ENCODE data around the gene SLC12A5.

SLC12A5 gene

GRCh38 chr20:46018112-46018511 lies 10.9 kb upstream of the SLC12A5 start:
- no peak overlapping the region for H3K9ac ChIP-seq (ENCODE audit: low read depth, low read length)
- H3K4me1 ChIP-seq (ENCODE audit: control insufficient read depth, insufficient read depth, low read length): 0 out of 2 replicates have a peak, but pooled peaks cover 8% of the 10 kb centered on the region
- H3K36me3 ChIP-seq (ENCODE audit: control insufficient read depth, insufficient read depth, low read length): no peaks in the 10 kb centered on the region
- H3K27ac ChIP-seq (ENCODE audit: low read depth, low read length): no peak overlapping the region
- H3K27me3 ChIP-seq (ENCODE audit: control insufficient read depth, insufficient read depth, low read length): peaks cover 8% of the 10 kb centered on the region
- H3K4me3 ChIP-seq (ENCODE audit: low read depth, low read length): no peak overlapping the region
- no peaks in the 10 kb centered on the region for H3K9me3 ChIP-seq (ENCODE audit: control insufficient read depth, insufficient read depth, low read length)

GRCh38 chr20:46018611-46019010 lies 10.4 kb upstream of the SLC12A5 start:
- Histone ChIP-seq H3K9ac (ENCODE audit: low read depth, low read length) (no peak overlapping the region), H3K4me1 (ENCODE audit: control insufficient read depth, insufficient read depth, low read length) (0 out of 2 replicates have a peak, but pooled peaks cover 4% of the 10 kb centered on the region), H3K4me3 (ENCODE audit: low read depth, low read length) (no peak overlapping the region), H3K36me3 (ENCODE audit: control insufficient read depth, insufficient read depth, low read length) (no peaks in the 10 kb centered on the region), H3K27me3 (ENCODE audit: control insufficient read depth, insufficient read depth, low read length) (peaks cover 13% of the 10 kb centered on the region), H3K27ac (ENCODE audit: low read depth, low read length) (no peak overlapping the region), H3K9me3 (ENCODE audit: control insufficient read depth, insufficient read depth, low read length) (no peaks in the 10 kb centered on the region)

GRCh38 chr20:46020555-46020954 lies 8.5 kb upstream of the SLC12A5 start:
- H3K4me1 ChIP-seq (ENCODE audit: control insufficient read depth, insufficient read depth, low read length): no peaks in the 10 kb centered on the region
- H3K9ac ChIP-seq (ENCODE audit: low read depth, low read length): no peak overlapping the region
- H3K36me3 ChIP-seq (ENCODE audit: control insufficient read depth, insufficient read depth, low read length): no peaks in the 10 kb centered on the region
- H3K9me3 ChIP-seq (ENCODE audit: control insufficient read depth, insufficient read depth, low read length): no peaks in the 10 kb centered on the region
- H3K4me3 ChIP-seq (ENCODE audit: low read depth, low read length): no peak overlapping the region
- H3K27me3 ChIP-seq (ENCODE audit: control insufficient read depth, insufficient read depth, low read length): peaks cover 27% of the 10 kb centered on the region
- no peak overlapping the region for H3K27ac ChIP-seq (ENCODE audit: low read depth, low read length)

GRCh38 chr20:46021361-46022359 lies 7.4 kb upstream of the SLC12A5 start:
- peak overlapping the region; percentile 79 for H3K4me3 ChIP-seq (ENCODE audit: low read depth, low read length)
- H3K9ac ChIP-seq (ENCODE audit: low read depth, low read length): peak overlapping the region; percentile 59; the same call in 1 of the 2 replicates
- no peaks in the 10 kb centered on the region for H3K9me3 ChIP-seq (ENCODE audit: control insufficient read depth, insufficient read depth, low read length)
- H3K4me1 ChIP-seq (ENCODE audit: control insufficient read depth, insufficient read depth, low read length): no peaks in the 10 kb centered on the region
- H3K36me3 ChIP-seq (ENCODE audit: control insufficient read depth, insufficient read depth, low read length): no peaks in the 10 kb centered on the region
- peak overlapping the region; percentile 86 for H3K27ac ChIP-seq (ENCODE audit: low read depth, low read length)
- peaks cover 38% of the 10 kb centered on the region for H3K27me3 ChIP-seq (ENCODE audit: control insufficient read depth, insufficient read depth, low read length)

GRCh38 chr20:46022411-46023147 lies 6.4 kb upstream of the SLC12A5 start:
- Histone ChIP-seq H3K27ac (ENCODE audit: low read depth, low read length) (peak overlapping the region; percentile 22), H3K9ac (ENCODE audit: low read depth, low read length) (no peak overlapping the region), H3K9me3 (ENCODE audit: control insufficient read depth, insufficient read depth, low read length) (no peaks in the 10 kb centered on the region), H3K27me3 (ENCODE audit: control insufficient read depth, insufficient read depth, low read length) (peaks cover 47% of the 10 kb centered on the region), H3K36me3 (ENCODE audit: control insufficient read depth, insufficient read depth, low read length) (no peaks in the 10 kb centered on the region), H3K4me1 (ENCODE audit: control insufficient read depth, insufficient read depth, low read length) (no peaks in the 10 kb centered on the region), H3K4me3 (ENCODE audit: low read depth, low read length) (peak overlapping the region; percentile 73)

GRCh38 chr20:46023148-46023484 lies 5.9 kb upstream of the SLC12A5 start:
- Histone ChIP-seq H3K9ac (ENCODE audit: low read depth, low read length) (no peak overlapping the region), H3K36me3 (ENCODE audit: control insufficient read depth, insufficient read depth, low read length) (no peaks in the 10 kb centered on the region), H3K27me3 (ENCODE audit: control insufficient read depth, insufficient read depth, low read length) (peaks cover 52% of the 10 kb centered on the region), H3K4me3 (ENCODE audit: low read depth, low read length) (0 out of 2 replicates have a peak overlapping the region, but pooled peaks have one; percentile 73), H3K9me3 (ENCODE audit: control insufficient read depth, insufficient read depth, low read length) (no peaks in the 10 kb centered on the region), H3K4me1 (ENCODE audit: control insufficient read depth, insufficient read depth, low read length) (no peaks in the 10 kb centered on the region), H3K27ac (ENCODE audit: low read depth, low read length) (no peak overlapping the region)

- H3K4me1 ChIP-seq (ENCODE audit: control insufficient read depth, insufficient read depth, low read length): no peaks in the 10 kb centered on the region
- H3K9ac ChIP-seq (ENCODE audit: low read depth, low read length): no peak overlapping the region
- no peak overlapping the region for H3K4me3 ChIP-seq (ENCODE audit: low read depth, low read length)
- peaks cover 61% of the 10 kb centered on the region for H3K27me3 ChIP-seq (ENCODE audit: control insufficient read depth, insufficient read depth, low read length)
- H3K36me3 ChIP-seq (ENCODE audit: control insufficient read depth, insufficient read depth, low read length): no peaks in the 10 kb centered on the region
- no peak overlapping the region for H3K27ac ChIP-seq (ENCODE audit: low read depth, low read length)
- H3K9me3 ChIP-seq (ENCODE audit: control insufficient read depth, insufficient read depth, low read length): no peaks in the 10 kb centered on the region
These were observed 5.0 kb upstream of the SLC12A5 start for GRCh38 chr20:46023999-46024398.

- no peak overlapping the region for H3K27ac ChIP-seq (ENCODE audit: low read depth, low read length)
- H3K9me3 ChIP-seq (ENCODE audit: control insufficient read depth, insufficient read depth, low read length): no peaks in the 10 kb centered on the region
- H3K27me3 ChIP-seq (ENCODE audit: control insufficient read depth, insufficient read depth, low read length): peaks cover 75% of the 10 kb centered on the region
- H3K36me3 ChIP-seq (ENCODE audit: control insufficient read depth, insufficient read depth, low read length): no peaks in the 10 kb centered on the region
- H3K9ac ChIP-seq (ENCODE audit: low read depth, low read length): no peak overlapping the region
- H3K4me1 ChIP-seq (ENCODE audit: control insufficient read depth, insufficient read depth, low read length): 0 out of 2 replicates have a peak, but pooled peaks cover 6% of the 10 kb centered on the region
- H3K4me3 ChIP-seq (ENCODE audit: low read depth, low read length): no peak overlapping the region
These were observed 3.6 kb upstream of the SLC12A5 start for GRCh38 chr20:46025376-46025783.

- H3K9me3 ChIP-seq (ENCODE audit: control insufficient read depth, insufficient read depth, low read length): no peaks in the 10 kb centered on the region
- peaks cover 16% of the 10 kb centered on the region; the same call in 1 of the 2 replicates for H3K4me1 ChIP-seq (ENCODE audit: control insufficient read depth, insufficient read depth, low read length)
- peaks cover 94% of the 10 kb centered on the region for H3K27me3 ChIP-seq (ENCODE audit: control insufficient read depth, insufficient read depth, low read length)
- H3K9ac ChIP-seq (ENCODE audit: low read depth, low read length): no peak overlapping the region
- H3K4me3 ChIP-seq (ENCODE audit: low read depth, low read length): no peak overlapping the region
- no peak overlapping the region for H3K27ac ChIP-seq (ENCODE audit: low read depth, low read length)
- no peaks in the 10 kb centered on the region for H3K36me3 ChIP-seq (ENCODE audit: control insufficient read depth, insufficient read depth, low read length)
These were observed 1.7 kb upstream of the SLC12A5 start for GRCh38 chr20:46027245-46027853.

- no peak overlapping the region for H3K4me3 ChIP-seq (ENCODE audit: low read depth, low read length)
- H3K27me3 ChIP-seq (ENCODE audit: control insufficient read depth, insufficient read depth, low read length): peaks cover 100% of the 10 kb centered on the region
- H3K9me3 ChIP-seq (ENCODE audit: control insufficient read depth, insufficient read depth, low read length): no peaks in the 10 kb centered on the region
- H3K36me3 ChIP-seq (ENCODE audit: control insufficient read depth, insufficient read depth, low read length): no peaks in the 10 kb centered on the region
- peaks cover 16% of the 10 kb centered on the region; the same call in 1 of the 2 replicates for H3K4me1 ChIP-seq (ENCODE audit: control insufficient read depth, insufficient read depth, low read length)
- no peak overlapping the region for H3K27ac ChIP-seq (ENCODE audit: low read depth, low read length)
- no peak overlapping the region for H3K9ac ChIP-seq (ENCODE audit: low read depth, low read length)
These were observed 905 bp upstream of the SLC12A5 start for GRCh38 chr20:46028110-46028509.

Data from HUES48 (cell line).